CD14-positive monocyte (primary cell): ENCODE data around the gene PINK1. TPM values are rescaled to one million over a fixed set of nuclear protein-coding genes. Genes with fewer than 3 reads are reported as not detected.

Experiments
- DNase-seq, 3 donors: peaks; one replicate each; pipeline ENCODE4 v3.0.0-alpha.2; 2011 to 2022
- H2AFZ ChIP-seq: 2 replicates; pipeline ENCODE4 v1.6.0; 2012; ENCODE audit warnings: mild to moderate bottlenecking, low read depth, low read length, inconsistent platforms; ENCODE audit not compliant: insufficient read depth, poor library complexity, severe bottlenecking
- H3K27ac ChIP-seq, 2 donors: 1 replicate in 1 of 2; 2 replicates in 1 of 2; pipeline ENCODE4 v1.5.1; 2012 to 2013; ENCODE audit warnings: low read length in 2 of 2, control low read depth in 1 of 2, inconsistent platforms in 1 of 2, low read depth in 1 of 2, mild to moderate bottlenecking in 1 of 2
- H3K27me3 ChIP-seq, 2 donors: one replicate each; pipeline versions ENCODE4 v1.6.0 to v1.6.1; 2011 to 2013; ENCODE audit warnings: low read length in 2 of 2; ENCODE audit not compliant: control insufficient read depth in 2 of 2, insufficient read depth in 2 of 2
- H3K36me3 ChIP-seq, 2 donors: replicated peaks in 1 of 2; 1 replicate in 1 of 2; 2 replicates in 1 of 2; pipeline versions ENCODE4 v1.5.1 to v1.6.1; 2012 to 2013; ENCODE audit warnings: low read length in 2 of 2, control low read depth in 1 of 2, inconsistent platforms in 1 of 2, mild to moderate bottlenecking in 1 of 2; ENCODE audit not compliant: insufficient read depth in 2 of 2, control insufficient read depth in 1 of 2
- H3K4me1 ChIP-seq, 2 donors: 1 replicate in 1 of 2; 2 replicates in 1 of 2; pipeline versions ENCODE4 v1.5.1 to v1.6.1; 2012 to 2013; ENCODE audit warnings: low read length in 2 of 2, control low read depth in 1 of 2, inconsistent platforms in 1 of 2, mild to moderate bottlenecking in 1 of 2, moderate library complexity in 1 of 2; ENCODE audit not compliant: insufficient read depth in 2 of 2, control insufficient read depth in 1 of 2
- H3K4me2 ChIP-seq: replicated peaks from 2 replicates; pipeline ENCODE3; 2012; ENCODE audit warnings: low read length, moderate library complexity, mild to moderate bottlenecking; ENCODE audit not compliant: poor library complexity, severe bottlenecking; ENCODE audit errors: extremely low read depth
- H3K4me3 ChIP-seq, 3 experiments: fragments of 200-600 bp in 1 of 3; sonication (generic) in 1 of 3; replicated peaks in 1 of 3; 1 replicate in 2 of 3; 2 replicates in 1 of 3; pipeline ENCODE4 v1.5.1; 2011 to 2013; ENCODE audit warnings: low read length in 3 of 3, mild to moderate bottlenecking in 3 of 3, control low read depth in 2 of 3, low read depth in 2 of 3, inconsistent platforms in 1 of 3, moderate library complexity in 1 of 3
- H3K79me2 ChIP-seq: 2 replicates; pipeline ENCODE4 v1.6.0; 2012; ENCODE audit warnings: mild to moderate bottlenecking, control low read depth, inconsistent platforms, low read length, moderate library complexity; ENCODE audit not compliant: insufficient read depth
- H3K9ac ChIP-seq: 2 replicates; pipeline ENCODE4 v1.6.0; 2017; ENCODE audit warnings: low read length, mild to moderate bottlenecking; ENCODE audit not compliant: insufficient read depth, poor library complexity, severe bottlenecking
- H3K9me3 ChIP-seq, 2 donors: replicated peaks in 1 of 2; 1 replicate in 1 of 2; 2 replicates in 1 of 2; pipeline versions ENCODE4 v1.5.1 to v1.6.1; 2012 to 2013; ENCODE audit warnings: low read length in 2 of 2, control low read depth in 1 of 2; ENCODE audit not compliant: control insufficient read depth in 1 of 2, insufficient read depth in 1 of 2
- H4K20me1 ChIP-seq: 2 replicates; pipeline ENCODE4 v1.6.0; 2012; ENCODE audit warnings: mild to moderate bottlenecking, low read length, control low read depth, moderate library complexity; ENCODE audit not compliant: insufficient read depth
- H3K27ac Mint-ChIP-seq, 7 donors: one replicate each; pipeline ENCODE4 v1.8.0; 2020; ENCODE audit warnings: mild to moderate bottlenecking in 7 of 7, mixed read lengths in 7 of 7, moderate library complexity in 6 of 7, inconsistent platforms in 2 of 7
- H3K27me3 Mint-ChIP-seq, 3 donors: one replicate each; pipeline ENCODE4 v1.8.0; 2021 to 2022; ENCODE audit warnings: low read depth in 3 of 3, mild to moderate bottlenecking in 3 of 3, mixed read lengths in 3 of 3, moderate library complexity in 3 of 3, inconsistent platforms in 1 of 3
- H3K36me3 Mint-ChIP-seq, 2 donors: one replicate each; pipeline ENCODE4 v1.8.0; 2020; ENCODE audit warnings: mixed read lengths in 2 of 2, inconsistent platforms in 1 of 2, mild to moderate bottlenecking in 1 of 2
- H3K4me1 Mint-ChIP-seq: one replicate; pipeline ENCODE4 v1.8.0; 2020; ENCODE audit warnings: mild to moderate bottlenecking, mixed read lengths
- H3K4me3 Mint-ChIP-seq, 2 donors: one replicate each; pipeline ENCODE4 v1.8.0; 2020; ENCODE audit warnings: mild to moderate bottlenecking in 2 of 2, mixed read lengths in 2 of 2, moderate library complexity in 1 of 2
- H3K9me3 Mint-ChIP-seq, 7 donors: one replicate each; pipeline ENCODE4 v1.8.0; 2020 to 2022; ENCODE audit warnings: mixed read lengths in 7 of 7, mild to moderate bottlenecking in 6 of 7, moderate library complexity in 6 of 7, inconsistent platforms in 2 of 7
- CTCF ChIP-seq: fragments of 200-600 bp; IDR thresholded peaks from one replicate; pipeline ENCODE4 v1.8.0; 2022; ENCODE audit warnings: antibody characterized with exemption, mild to moderate bottlenecking
- WGBS: methylation state at CpG from one replicate; pipeline ENCODE4 v1.1.5; 2013; ENCODE audit warnings: missing lambda C conversion rate; ENCODE audit not compliant: insufficient coverage; 5-methylcytosine and 5-hydroxymethylcytosine counted together
- intact Hi-C, 2 donors: fragments of 100-400 bp; cut with micrococcal nuclease; formaldehyde crosslinking; loops; one replicate each; pipeline versions ENCODE4 v1.15.0 to v1.15.1; 2023
- polyA plus RNA-seq, 3 donors: library from polyadenylated mRNA; depleted of rRNA in 1 of 3; unstranded in 2 of 3; stranded (reverse) in 1 of 3; fragments of 300-500 nt in 2 of 3; fragments of >200 nt in 1 of 3; fragmentation: Illumina TruSeq in 2 of 3; gene quantifications; 1 replicate in 2 of 3; 2 replicates in 1 of 3; pipeline ENCODE4 v1.2.3, GENCODE V29; 2012 to 2021

The PINK1 gene
- polyA plus RNA-seq, 3 donors: 21.6 to 32.7 (median 24.0) TPM

- no peak for DNase-seq
- Mint-ChIP-seq H3K27me3 (peaks cover 0 to 1% (median 0%) of the 10 kb centered on the region in 3 donors), H3K4me1 (no peaks in the 10 kb centered on the region), H3K36me3 (peaks cover 89 to 100% of the 10 kb centered on the region in 2 donors), H3K4me3 (no peak overlapping the region), H3K27ac (no peak overlapping the region), H3K9me3 (no peaks in the 10 kb centered on the region)
- no peak overlapping the region for H3K27ac ChIP-seq
- no peaks in the 10 kb centered on the region for H3K9me3 ChIP-seq
- intact Hi-C loops: no loop called here
- WGBS: 100% methylated on average over 14 of the region's 15 CpGs
- H3K9ac ChIP-seq: no peak overlapping the region
- H2AFZ ChIP-seq: no peak overlapping the region
- H3K4me2 ChIP-seq: no peak overlapping the region
- peaks cover 22% of the 10 kb centered on the region for H3K79me2 ChIP-seq
- no peak for TF ChIP-seq CTCF
- H3K36me3 ChIP-seq: peaks cover 88 to 98% of the 10 kb centered on the region in 2 donors
- no peak overlapping the region for H3K4me3 ChIP-seq
- H4K20me1 ChIP-seq: peaks cover 48% of the 10 kb centered on the region
- no peaks in the 10 kb centered on the region for H3K4me1 ChIP-seq
- no peaks in the 10 kb centered on the region for H3K27me3 ChIP-seq
Measured at GRCh38 chr1:20652300-20652699, 19.0 kb downstream of the PINK1 start.

- Histone ChIP-seq H3K9ac (no peak overlapping the region), H3K79me2 (peaks cover 41% of the 10 kb centered on the region), H2AFZ (no peak overlapping the region), H3K36me3 (peaks cover 84 to 98% of the 10 kb centered on the region in 2 donors), H4K20me1 (peaks cover 65% of the 10 kb centered on the region), H3K4me1 (peaks cover 0 to under 1% of the 10 kb centered on the region in 2 donors), H3K4me3 (no peak overlapping the region), H3K27ac (no peak overlapping the region), H3K27me3 (no peaks in the 10 kb centered on the region), H3K9me3 (no peaks in the 10 kb centered on the region), H3K4me2 (no peak overlapping the region)
- H3K9me3 Mint-ChIP-seq: no peaks in the 10 kb centered on the region
- intact Hi-C loops: no loop called here
- H3K27me3 Mint-ChIP-seq: peaks cover 0 to 1% (median 0%) of the 10 kb centered on the region in 3 donors
- no peak for DNase-seq
- H3K4me3 Mint-ChIP-seq: no peak overlapping the region
- no peak for TF ChIP-seq CTCF
- peak overlapping the region in 3 of 7 donors; percentile 10 to 31 (median 15) for H3K27ac Mint-ChIP-seq
- peaks cover 85 to 99% of the 10 kb centered on the region in 2 donors for H3K36me3 Mint-ChIP-seq
- peaks cover 1% of the 10 kb centered on the region for H3K4me1 Mint-ChIP-seq
- 93% methylated on average over 14 of the region's 20 CpGs for WGBS
Measured at GRCh38 chr1:20654104-20654690, 20.9 kb downstream of the PINK1 start.
